AG04450 (cell line): ENCODE data around the gene CSTPP1. TPM values are rescaled to one million over a fixed set of nuclear protein-coding genes. Genes with fewer than 3 reads are reported as not detected.
"Not testable (repeated sequence)": the region's sequence is repeated elsewhere in the genome, so short reads cannot be mapped to it uniquely, and the experiment has no call there.

Experiments
- CTCF ChIA-PET: fragments of 300-600, 350-600 bp; formaldehyde crosslinking; extraction: SDS; loops from one replicate; lab custom pipeline; 2022; ENCODE audit warnings: antibody characterized with exemption, inconsistent platforms; lab: Charles Lee
- POLR2A ChIA-PET: fragments of 350-600 bp; formaldehyde crosslinking; extraction: SDS; loops from one replicate; lab custom pipeline; 2021; ENCODE audit warnings: antibody characterized with exemption, inconsistent platforms; lab: Yijun Ruan, JAX
- DNase-seq: peaks from one replicate; pipeline ENCODE4 v3.0.0-alpha.2; 2011; ENCODE audit warnings: low read depth, low spot score
- H3K27ac ChIP-seq: one replicate; pipeline ENCODE4 v1.5.1; 2012; ENCODE audit warnings: low read depth, low read length, control low read depth
- H3K27me3 ChIP-seq: one replicate; pipeline ENCODE4 v1.6.0; 2012; ENCODE audit warnings: low read length; ENCODE audit not compliant: control insufficient read depth, insufficient read depth
- H3K4me3 ChIP-seq: 2 replicates; pipeline ENCODE4 v1.5.1; 2011; ENCODE audit warnings: mild to moderate bottlenecking, low read depth, low read length, control low read depth
- H3K9me3 ChIP-seq: 2 replicates; pipeline ENCODE4 v1.5.1; 2012; ENCODE audit warnings: low read length; ENCODE audit not compliant: control insufficient read depth, insufficient read depth
- CTCF ChIP-seq: IDR thresholded peaks from 2 replicates; pipeline ENCODE4 v1.5.1; 2011; ENCODE audit warnings: low read depth, low read length, control low read depth, inconsistent platforms
- polyA plus RNA-seq: library from polyadenylated mRNA; depleted of rRNA; stranded (reverse); fragments of >200 nt; gene quantifications from 2 replicates; pipeline ENCODE4 v1.2.3, GENCODE V29; 2011

The CSTPP1 gene
- polyA plus RNA-seq, 1 experiment, result 30.2 TPM

- no peaks in the 10 kb centered on the region for H3K27me3 ChIP-seq
- no peak for DNase-seq
- ChIA-PET POLR2A (no interaction called here), CTCF (interaction anchor here (0.7 to 1.0 kb wide), 2 partner anchors 19 to 170 kb away, joined by 3 to 4 read pairs; no protein-coding TSS in a partner anchor)
- no peaks in the 10 kb centered on the region for H3K9me3 ChIP-seq
- no peak for TF ChIP-seq CTCF
- H3K27ac ChIP-seq, result no peak overlapping the region
- no peak overlapping the region for H3K4me3 ChIP-seq
These were observed 47.0 kb downstream of the CSTPP1 start for GRCh38 chr11:46983598-46983997.

- Histone ChIP-seq H3K4me3 (no peak overlapping the region), H3K9me3 (no peaks in the 10 kb centered on the region), H3K27me3 (no peaks in the 10 kb centered on the region), H3K27ac (no peak overlapping the region)
- ChIA-PET POLR2A (no interaction called here), CTCF (interaction anchor here (0.7 kb wide), 2 partner anchors 19 to 179 kb away, joined by 3 to 4 read pairs; no protein-coding TSS in a partner anchor)
- no peak for DNase-seq
- TF ChIP-seq CTCF, result no peak
These were observed 48.0 kb downstream of the CSTPP1 start for GRCh38 chr11:46984548-46984947.

GRCh38 chr11:46984987-46985386 lies 48.4 kb downstream of the CSTPP1 start:
- CTCF ChIA-PET, result interaction anchor here (0.7 kb wide), 1 partner anchor 178 kb away, joined by 3 read pairs; no protein-coding TSS in a partner anchor
- POLR2A ChIA-PET, result no interaction called here
- Histone ChIP-seq H3K27me3 (no peaks in the 10 kb centered on the region), H3K4me3 (no peak overlapping the region), H3K9me3 (no peaks in the 10 kb centered on the region), H3K27ac (no peak overlapping the region)
- TF ChIP-seq CTCF, result no peak
- DNase-seq, result no peak

GRCh38 chr11:46987183-46987582 lies 50.6 kb downstream of the CSTPP1 start:
- Histone ChIP-seq H3K9me3 (no peaks in the 10 kb centered on the region), H3K27me3 (no peaks in the 10 kb centered on the region), H3K27ac (no peak overlapping the region), H3K4me3 (no peak overlapping the region)
- ChIA-PET POLR2A (no interaction called here), CTCF (no interaction called here)
- DNase-seq, result no peak
- no peak for TF ChIP-seq CTCF

- H3K9me3 ChIP-seq, H3K27ac ChIP-seq, DNase-seq, H3K27me3 ChIP-seq, POLR2A ChIA-PET, H3K4me3 ChIP-seq, CTCF ChIA-PET: not testable (repeated sequence)
These were observed 53.4 kb downstream of the CSTPP1 start for GRCh38 chr11:46989810-46990487.
